CD14-positive monocyte (primary cell): ENCODE results near the gene CABP2. TPM values are rescaled to one million over a fixed set of nuclear protein-coding genes. Genes with fewer than 3 reads are reported as not detected.

ENCODE experiments used
- DNase-seq, 3 donors: peaks; one replicate each; pipeline ENCODE4 v3.0.0-alpha.2; 2011 to 2022
- H2AFZ ChIP-seq: 2 replicates; pipeline ENCODE4 v1.6.0; 2012; ENCODE audit warnings: mild to moderate bottlenecking, low read depth, low read length, inconsistent platforms; ENCODE audit not compliant: insufficient read depth, poor library complexity, severe bottlenecking
- H3K27ac ChIP-seq, 2 donors: 1 replicate in 1 of 2; 2 replicates in 1 of 2; pipeline ENCODE4 v1.5.1; 2012 to 2013; ENCODE audit warnings: low read length in 2 of 2, control low read depth in 1 of 2, inconsistent platforms in 1 of 2, low read depth in 1 of 2, mild to moderate bottlenecking in 1 of 2
- H3K27me3 ChIP-seq, 2 donors: one replicate each; pipeline versions ENCODE4 v1.6.0 to v1.6.1; 2011 to 2013; ENCODE audit warnings: low read length in 2 of 2; ENCODE audit not compliant: control insufficient read depth in 2 of 2, insufficient read depth in 2 of 2
- H3K36me3 ChIP-seq, 2 donors: replicated peaks in 1 of 2; 1 replicate in 1 of 2; 2 replicates in 1 of 2; pipeline versions ENCODE4 v1.5.1 to v1.6.1; 2012 to 2013; ENCODE audit warnings: low read length in 2 of 2, control low read depth in 1 of 2, inconsistent platforms in 1 of 2, mild to moderate bottlenecking in 1 of 2; ENCODE audit not compliant: insufficient read depth in 2 of 2, control insufficient read depth in 1 of 2
- H3K4me1 ChIP-seq, 2 donors: 1 replicate in 1 of 2; 2 replicates in 1 of 2; pipeline versions ENCODE4 v1.5.1 to v1.6.1; 2012 to 2013; ENCODE audit warnings: low read length in 2 of 2, control low read depth in 1 of 2, inconsistent platforms in 1 of 2, mild to moderate bottlenecking in 1 of 2, moderate library complexity in 1 of 2; ENCODE audit not compliant: insufficient read depth in 2 of 2, control insufficient read depth in 1 of 2
- H3K4me2 ChIP-seq: replicated peaks from 2 replicates; pipeline ENCODE3; 2012; ENCODE audit warnings: low read length, moderate library complexity, mild to moderate bottlenecking; ENCODE audit not compliant: poor library complexity, severe bottlenecking; ENCODE audit errors: extremely low read depth
- H3K4me3 ChIP-seq, 3 experiments: fragments of 200-600 bp in 1 of 3; sonication (generic) in 1 of 3; replicated peaks in 1 of 3; 1 replicate in 2 of 3; 2 replicates in 1 of 3; pipeline ENCODE4 v1.5.1; 2011 to 2013; ENCODE audit warnings: low read length in 3 of 3, mild to moderate bottlenecking in 3 of 3, control low read depth in 2 of 3, low read depth in 2 of 3, inconsistent platforms in 1 of 3, moderate library complexity in 1 of 3
- H3K79me2 ChIP-seq: 2 replicates; pipeline ENCODE4 v1.6.0; 2012; ENCODE audit warnings: mild to moderate bottlenecking, control low read depth, inconsistent platforms, low read length, moderate library complexity; ENCODE audit not compliant: insufficient read depth
- H3K9ac ChIP-seq: 2 replicates; pipeline ENCODE4 v1.6.0; 2017; ENCODE audit warnings: low read length, mild to moderate bottlenecking; ENCODE audit not compliant: insufficient read depth, poor library complexity, severe bottlenecking
- H3K9me3 ChIP-seq, 2 donors: replicated peaks in 1 of 2; 1 replicate in 1 of 2; 2 replicates in 1 of 2; pipeline versions ENCODE4 v1.5.1 to v1.6.1; 2012 to 2013; ENCODE audit warnings: low read length in 2 of 2, control low read depth in 1 of 2; ENCODE audit not compliant: control insufficient read depth in 1 of 2, insufficient read depth in 1 of 2
- H4K20me1 ChIP-seq: 2 replicates; pipeline ENCODE4 v1.6.0; 2012; ENCODE audit warnings: mild to moderate bottlenecking, low read length, control low read depth, moderate library complexity; ENCODE audit not compliant: insufficient read depth
- H3K27ac Mint-ChIP-seq, 7 donors: one replicate each; pipeline ENCODE4 v1.8.0; 2020; ENCODE audit warnings: mild to moderate bottlenecking in 7 of 7, mixed read lengths in 7 of 7, moderate library complexity in 6 of 7, inconsistent platforms in 2 of 7
- H3K27me3 Mint-ChIP-seq, 3 donors: one replicate each; pipeline ENCODE4 v1.8.0; 2021 to 2022; ENCODE audit warnings: low read depth in 3 of 3, mild to moderate bottlenecking in 3 of 3, mixed read lengths in 3 of 3, moderate library complexity in 3 of 3, inconsistent platforms in 1 of 3
- H3K36me3 Mint-ChIP-seq, 2 donors: one replicate each; pipeline ENCODE4 v1.8.0; 2020; ENCODE audit warnings: mixed read lengths in 2 of 2, inconsistent platforms in 1 of 2, mild to moderate bottlenecking in 1 of 2
- H3K4me1 Mint-ChIP-seq: one replicate; pipeline ENCODE4 v1.8.0; 2020; ENCODE audit warnings: mild to moderate bottlenecking, mixed read lengths
- H3K4me3 Mint-ChIP-seq, 2 donors: one replicate each; pipeline ENCODE4 v1.8.0; 2020; ENCODE audit warnings: mild to moderate bottlenecking in 2 of 2, mixed read lengths in 2 of 2, moderate library complexity in 1 of 2
- H3K9me3 Mint-ChIP-seq, 7 donors: one replicate each; pipeline ENCODE4 v1.8.0; 2020 to 2022; ENCODE audit warnings: mixed read lengths in 7 of 7, mild to moderate bottlenecking in 6 of 7, moderate library complexity in 6 of 7, inconsistent platforms in 2 of 7
- CTCF ChIP-seq: fragments of 200-600 bp; IDR thresholded peaks from one replicate; pipeline ENCODE4 v1.8.0; 2022; ENCODE audit warnings: antibody characterized with exemption, mild to moderate bottlenecking
- WGBS: methylation state at CpG from one replicate; pipeline ENCODE4 v1.1.5; 2013; ENCODE audit warnings: missing lambda C conversion rate; ENCODE audit not compliant: insufficient coverage; 5-methylcytosine and 5-hydroxymethylcytosine counted together
- intact Hi-C, 2 donors: fragments of 100-400 bp; cut with micrococcal nuclease; formaldehyde crosslinking; loops; one replicate each; pipeline versions ENCODE4 v1.15.0 to v1.15.1; 2023
- polyA plus RNA-seq, 3 donors: library from polyadenylated mRNA; depleted of rRNA in 1 of 3; unstranded in 2 of 3; stranded (reverse) in 1 of 3; fragments of 300-500 nt in 2 of 3; fragments of >200 nt in 1 of 3; fragmentation: Illumina TruSeq in 2 of 3; gene quantifications; 1 replicate in 2 of 3; 2 replicates in 1 of 3; pipeline ENCODE4 v1.2.3, GENCODE V29; 2012 to 2021

Gene CABP2
- polyA plus RNA-seq, 3 donors = not detected

GRCh38 chr11:67501854-67502253 lies 21.4 kb downstream of the CABP2 start:
- peaks cover 56 to 72% of the 10 kb centered on the region in 2 donors for H3K36me3 Mint-ChIP-seq
- intact Hi-C loops = loop anchor here (5.0 to 10.0 kb wide), 2 partner anchors 35 to 227 kb away; partner anchors contain the start of gene TMEM134 (in 1 of the 2)
- peak overlapping the region in 1 of 2 donors; percentile 68 for H3K27ac ChIP-seq

More at GRCh38 chr11:67501854-67502253, 21.4 kb downstream of the CABP2 start:
- no peak overlapping the region for H3K4me3 Mint-ChIP-seq
- TF ChIP-seq CTCF = no peak
- Histone ChIP-seq H3K36me3 (peaks cover 54 to 55% of the 10 kb centered on the region in 2 donors), H4K20me1 (peaks cover 79% of the 10 kb centered on the region), H3K9me3 (no peaks in the 10 kb centered on the region), H3K79me2 (peaks cover 45% of the 10 kb centered on the region), H3K4me3 (no peak overlapping the region), H2AFZ (no peak overlapping the region), H3K9ac (no peak overlapping the region), H3K4me1 (peaks cover 47 to 57% of the 10 kb centered on the region in 2 donors), H3K4me2 (no peak overlapping the region), H3K27me3 (no peaks in the 10 kb centered on the region)
- peaks cover 0 to 8% (median 0%) of the 10 kb centered on the region in 3 donors for H3K27me3 Mint-ChIP-seq
- H3K9me3 Mint-ChIP-seq = peaks cover 0 to 1% (median 0%) of the 10 kb centered on the region in 7 donors
- peak overlapping the region in 1 of 7 donors; percentile 75 for H3K27ac Mint-ChIP-seq
- no peak for DNase-seq
- 97% methylated on average over 18 of the region's 18 CpGs for WGBS
- peaks cover 38% of the 10 kb centered on the region for H3K4me1 Mint-ChIP-seq
